GM19238 (cell line): ENCODE measurements around the gene C11orf65.

Source experiments
- DNase-seq: peaks from one replicate; pipeline ENCODE4 v3.0.0; 2011; ENCODE audit warnings: low spot score; ENCODE audit not compliant: insufficient read length

The C11orf65 gene

GRCh38 chr11:108369064-108369463, 98.3 kb downstream of the C11orf65 start:
- DNase-seq, result no peak

GRCh38 chr11:108368134-108368533, 99.2 kb downstream of the C11orf65 start:
- no peak for DNase-seq

- DNase-seq, result no peak
Observed at GRCh38 chr11:108364159-108364558, 103.2 kb downstream of the C11orf65 start.

DNA sequence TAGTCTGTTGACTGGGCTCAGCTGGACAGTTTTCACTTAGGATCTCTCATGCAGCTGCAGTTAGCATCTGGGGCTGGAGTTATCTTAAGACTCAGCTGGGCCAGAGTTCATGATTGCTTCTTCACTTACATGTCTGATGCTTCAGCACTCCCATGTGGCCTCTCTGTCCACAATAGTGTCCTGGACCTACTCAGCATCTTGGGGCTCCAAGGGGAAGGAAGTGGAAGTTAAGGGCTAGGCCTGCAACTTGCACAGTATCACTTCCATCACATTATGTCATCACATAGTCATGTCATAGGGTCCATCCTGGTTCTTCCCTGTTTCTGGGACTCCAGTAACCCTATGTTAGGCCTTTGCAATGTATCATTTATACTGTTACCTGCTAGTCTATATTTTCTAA, 115.9 kb downstream of the C11orf65 start:
- no peak for DNase-seq

- no peak for DNase-seq
Observed at GRCh38 chr11:108346451-108346850, 120.9 kb downstream of the C11orf65 start.

DNA sequence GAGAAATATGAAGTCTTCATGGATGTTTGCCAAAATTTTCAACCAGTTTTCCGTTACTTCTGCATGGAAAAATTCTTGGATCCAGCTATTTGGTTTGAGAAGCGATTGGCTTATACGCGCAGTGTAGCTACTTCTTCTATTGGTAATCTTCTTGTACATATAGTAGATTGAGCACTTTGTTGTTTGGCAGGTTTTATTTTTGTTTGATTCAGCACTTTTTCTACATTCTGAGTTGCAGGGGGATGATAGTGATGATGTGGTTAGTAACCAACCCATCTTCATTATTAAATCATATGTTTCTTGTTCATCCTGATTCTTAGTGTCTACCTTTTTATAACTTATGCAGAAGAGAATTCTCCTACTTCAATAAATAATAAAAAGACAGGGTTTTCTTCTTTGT, 121.6 kb downstream of the C11orf65 start:
- no peak for DNase-seq

- DNase-seq, result no peak
Observed at GRCh38 chr11:108343714-108344113, 123.6 kb downstream of the C11orf65 start.

DNA sequence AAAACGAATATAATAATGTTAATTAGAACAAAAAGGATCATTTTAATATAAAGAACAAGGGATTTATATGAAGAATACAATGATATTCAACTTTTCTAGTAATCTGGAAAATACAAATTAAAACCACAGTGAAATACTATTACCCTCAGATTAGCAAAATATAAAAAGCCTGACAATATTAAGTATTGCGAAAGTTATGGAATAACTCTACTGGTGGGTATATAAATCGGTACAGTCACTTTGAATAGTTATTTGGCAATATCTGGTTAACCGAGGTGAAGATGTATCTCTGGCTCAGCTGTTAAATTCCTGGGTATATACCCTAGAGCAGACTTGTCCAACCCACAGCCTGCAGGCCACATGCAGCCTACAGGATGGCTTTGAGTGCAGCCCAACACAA, 125.7 kb downstream of the C11orf65 start:
- no peak for DNase-seq

- no peak for DNase-seq
Observed at GRCh38 chr11:108340973-108341372, 126.4 kb downstream of the C11orf65 start.

GRCh38 chr11:108338750-108339149, 128.6 kb downstream of the C11orf65 start:
- DNase-seq, result no peak

GRCh38 chr11:108333403-108333899, 133.9 kb downstream of the C11orf65 start:
- DNase-seq, result no peak
